Ishikawa (cell line): ENCODE measurements around the gene IGF2BP3.

ENCODE experiments used
- CEBPB ChIP-seq: IDR thresholded peaks from 2 replicates; pipeline ENCODE4 v1.6.1; 2012
- CREB1 ChIP-seq: IDR thresholded peaks from 2 replicates; pipeline ENCODE4 v1.6.1; 2012; ENCODE audit warnings: low read depth
- EGR1 ChIP-seq: IDR thresholded peaks from 2 replicates; pipeline ENCODE4 v1.6.1; 2012
- EP300 ChIP-seq: IDR thresholded peaks from 2 replicates; pipeline ENCODE4 v1.6.1; 2012; ENCODE audit warnings: borderline replicate concordance
- FOXM1 ChIP-seq: IDR thresholded peaks from 2 replicates; pipeline ENCODE4 v1.6.1; 2012; ENCODE audit warnings: low read depth, borderline replicate concordance
- NFIC ChIP-seq: IDR thresholded peaks from 2 replicates; pipeline ENCODE4 v1.6.1; 2012
- RAD21 ChIP-seq: IDR thresholded peaks from 2 replicates; pipeline ENCODE4 v1.6.1; 2012; ENCODE audit warnings: low read depth
- TAF1 ChIP-seq: IDR thresholded peaks from 2 replicates; pipeline ENCODE4 v1.6.1; 2012; ENCODE audit warnings: low read depth, mild to moderate bottlenecking
- TCF12 ChIP-seq: IDR thresholded peaks from 2 replicates; pipeline ENCODE4 v1.6.1; 2012; ENCODE audit warnings: low read depth
- TEAD4 ChIP-seq: IDR thresholded peaks from 2 replicates; pipeline ENCODE4 v1.6.1; 2012
- USF1 ChIP-seq: IDR thresholded peaks from 2 replicates; pipeline ENCODE4 v1.6.1; 2012
- YY1 ChIP-seq: IDR thresholded peaks from 2 replicates; pipeline ENCODE4 v1.6.1; 2012; ENCODE audit warnings: low read depth
- ZBTB7A ChIP-seq: IDR thresholded peaks from 2 replicates; pipeline ENCODE4 v1.6.1; 2012; ENCODE audit warnings: low read depth
- TF ChIP-seq, protein P1 (sequence below): IDR thresholded peaks from 2 replicates; pipeline ENCODE4 v1.6.1; 2012; ENCODE audit warnings: low read depth, mild to moderate bottlenecking
- TF ChIP-seq, protein P2 (sequence below): IDR thresholded peaks from 2 replicates; pipeline ENCODE4 v1.6.1; 2012

The IGF2BP3 gene

GRCh38 chr7:23415198-23415597, 55.1 kb downstream of the IGF2BP3 start:
- TF ChIP-seq YY1 (no peak), FOXM1 (no peak), CREB1 (no peak)
- TF ChIP-seq, protein P1, sequence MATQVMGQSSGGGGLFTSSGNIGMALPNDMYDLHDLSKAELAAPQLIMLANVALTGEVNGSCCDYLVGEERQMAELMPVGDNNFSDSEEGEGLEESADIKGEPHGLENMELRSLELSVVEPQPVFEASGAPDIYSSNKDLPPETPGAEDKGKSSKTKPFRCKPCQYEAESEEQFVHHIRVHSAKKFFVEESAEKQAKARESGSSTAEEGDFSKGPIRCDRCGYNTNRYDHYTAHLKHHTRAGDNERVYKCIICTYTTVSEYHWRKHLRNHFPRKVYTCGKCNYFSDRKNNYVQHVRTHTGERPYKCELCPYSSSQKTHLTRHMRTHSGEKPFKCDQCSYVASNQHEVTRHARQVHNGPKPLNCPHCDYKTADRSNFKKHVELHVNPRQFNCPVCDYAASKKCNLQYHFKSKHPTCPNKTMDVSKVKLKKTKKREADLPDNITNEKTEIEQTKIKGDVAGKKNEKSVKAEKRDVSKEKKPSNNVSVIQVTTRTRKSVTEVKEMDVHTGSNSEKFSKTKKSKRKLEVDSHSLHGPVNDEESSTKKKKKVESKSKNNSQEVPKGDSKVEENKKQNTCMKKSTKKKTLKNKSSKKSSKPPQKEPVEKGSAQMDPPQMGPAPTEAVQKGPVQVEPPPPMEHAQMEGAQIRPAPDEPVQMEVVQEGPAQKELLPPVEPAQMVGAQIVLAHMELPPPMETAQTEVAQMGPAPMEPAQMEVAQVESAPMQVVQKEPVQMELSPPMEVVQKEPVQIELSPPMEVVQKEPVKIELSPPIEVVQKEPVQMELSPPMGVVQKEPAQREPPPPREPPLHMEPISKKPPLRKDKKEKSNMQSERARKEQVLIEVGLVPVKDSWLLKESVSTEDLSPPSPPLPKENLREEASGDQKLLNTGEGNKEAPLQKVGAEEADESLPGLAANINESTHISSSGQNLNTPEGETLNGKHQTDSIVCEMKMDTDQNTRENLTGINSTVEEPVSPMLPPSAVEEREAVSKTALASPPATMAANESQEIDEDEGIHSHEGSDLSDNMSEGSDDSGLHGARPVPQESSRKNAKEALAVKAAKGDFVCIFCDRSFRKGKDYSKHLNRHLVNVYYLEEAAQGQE, result no peak

DNA sequence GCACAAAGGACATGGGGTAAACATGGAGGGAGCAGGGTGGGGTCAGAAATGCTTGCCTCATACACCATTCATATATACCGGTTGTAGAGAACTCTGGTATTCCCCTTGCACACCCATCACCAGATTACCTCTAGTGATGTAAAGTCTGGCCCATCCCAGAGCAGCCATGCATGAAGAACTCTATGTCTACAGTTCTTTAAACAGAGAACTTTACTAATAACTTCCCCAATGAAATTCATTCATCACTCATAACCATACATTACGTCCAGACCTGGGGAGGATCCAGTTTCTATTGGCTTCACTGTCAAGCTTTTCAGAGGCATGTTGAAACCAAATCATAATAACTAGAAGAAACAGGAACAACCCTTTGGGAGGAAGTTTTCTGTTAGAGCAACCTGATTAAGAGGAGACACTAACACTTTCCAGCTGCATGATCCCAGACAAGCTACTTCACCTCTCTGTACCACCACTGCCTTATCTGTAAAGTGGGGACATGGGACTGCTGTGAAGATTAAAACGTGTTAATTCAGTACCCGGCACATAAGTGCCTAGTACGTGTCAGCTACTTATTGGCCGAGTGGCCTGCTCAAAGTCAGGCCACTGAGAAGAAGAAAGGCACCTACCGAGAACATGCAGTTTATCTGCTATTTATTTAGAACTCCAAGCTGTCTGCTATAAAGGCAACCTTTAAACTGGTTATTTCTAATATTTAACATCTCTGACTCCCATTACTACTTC, 59.7 kb downstream of the IGF2BP3 start:
- no peak for TF ChIP-seq USF1
- TF ChIP-seq EGR1, result no peak
- no peak for TF ChIP-seq CEBPB
- TF ChIP-seq TAF1, result no peak
- TF ChIP-seq ZBTB7A, result no peak
- TF ChIP-seq YY1, result no peak
- TF ChIP-seq EP300, result no peak
- no peak for TF ChIP-seq CREB1
- no peak for TF ChIP-seq FOXM1

DNA sequence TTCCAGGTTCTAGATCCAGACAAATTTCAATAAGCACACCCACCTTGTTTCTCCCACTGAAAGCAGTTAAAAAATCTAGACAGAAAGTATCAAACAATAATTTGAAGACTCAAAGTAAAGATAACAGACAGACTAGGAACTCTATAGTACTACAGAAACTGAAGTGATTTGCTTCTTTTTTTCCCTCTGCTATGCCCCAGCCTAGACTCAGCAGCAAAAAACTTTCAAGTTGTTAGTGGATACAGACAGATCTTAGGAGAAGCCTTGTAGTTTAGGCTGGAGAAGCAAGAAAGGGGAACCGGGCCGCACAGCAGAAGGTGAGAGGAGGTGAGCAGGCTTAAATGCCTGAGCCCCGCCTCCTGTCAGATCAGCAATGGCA, 65.1 kb downstream of the IGF2BP3 start:
- TF ChIP-seq, protein P2, sequence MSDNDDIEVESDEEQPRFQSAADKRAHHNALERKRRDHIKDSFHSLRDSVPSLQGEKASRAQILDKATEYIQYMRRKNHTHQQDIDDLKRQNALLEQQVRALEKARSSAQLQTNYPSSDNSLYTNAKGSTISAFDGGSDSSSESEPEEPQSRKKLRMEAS, result no peak
- no peak for TF ChIP-seq YY1
- TF ChIP-seq NFIC, result no peak
- TF ChIP-seq, protein P1, result no peak
- no peak for TF ChIP-seq TCF12

DNA sequence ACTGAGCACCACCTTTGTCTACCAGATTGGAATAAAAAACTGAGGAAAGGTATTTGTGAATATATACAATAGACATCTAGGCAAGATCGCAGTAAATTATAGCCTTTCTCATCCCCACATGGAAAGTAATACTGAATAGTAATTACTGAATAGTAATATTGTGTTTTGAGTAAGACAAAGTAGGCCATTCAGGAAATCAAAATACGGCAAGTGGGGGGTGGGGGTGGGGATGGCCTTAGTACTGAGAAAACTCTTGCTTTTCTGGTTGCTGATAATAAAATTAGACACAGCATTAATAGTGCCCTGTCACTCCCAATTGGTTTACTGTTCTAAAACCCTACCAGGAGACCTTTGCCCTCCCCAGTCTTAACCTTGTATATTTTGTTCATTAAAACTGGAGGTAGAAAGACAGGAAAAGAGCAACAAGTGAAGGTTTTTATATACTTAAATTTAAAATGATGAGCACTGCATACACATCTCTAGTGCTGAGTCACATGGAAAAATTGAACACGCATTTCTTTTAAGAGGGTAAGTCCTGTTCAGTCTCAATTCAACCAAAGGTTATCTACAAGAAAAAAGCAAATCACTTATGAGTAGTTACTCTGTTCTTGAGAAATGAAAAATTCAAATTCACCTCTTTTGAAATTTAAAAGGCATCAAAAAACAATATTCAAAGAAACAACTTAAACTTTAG, 65.6 kb downstream of the IGF2BP3 start:
- no peak for TF ChIP-seq CEBPB
- no peak for TF ChIP-seq EGR1
- TF ChIP-seq TAF1, result no peak
- TF ChIP-seq, protein P2, result no peak
- TF ChIP-seq RAD21, result no peak
- TF ChIP-seq, protein P1, result no peak

DNA sequence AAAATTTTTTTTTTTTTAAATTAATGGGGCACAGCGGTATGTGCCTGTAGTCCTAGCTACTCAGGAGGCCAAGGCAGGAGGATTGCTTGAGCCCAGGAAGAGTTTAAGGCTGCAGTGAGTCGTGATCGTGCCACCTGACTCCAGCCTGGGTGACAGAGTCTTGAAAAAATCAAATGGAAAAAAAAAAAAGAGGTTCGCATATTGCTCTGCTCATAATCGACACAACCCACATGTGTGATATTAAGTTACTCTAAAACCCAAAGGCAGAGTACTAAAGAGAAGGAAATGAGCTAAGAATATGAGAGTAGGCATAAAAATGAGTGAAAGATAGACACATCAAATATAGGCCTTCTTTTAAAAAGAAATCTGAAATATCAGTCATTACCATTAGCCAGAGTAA, 66.3 kb downstream of the IGF2BP3 start:
- TF ChIP-seq TAF1 (no peak), YY1 (no peak), NFIC (no peak), ZBTB7A (no peak), TCF12 (no peak), FOXM1 (no peak), USF1 (no peak), TEAD4 (no peak), CEBPB (no peak), RAD21 (no peak), CREB1 (no peak), EGR1 (no peak)
- TF ChIP-seq, protein P2, result no peak
- TF ChIP-seq, protein P1, result no peak
